GM23338 (cell line): ENCODE data around the gene REEP1. TPM values are rescaled to one million over a fixed set of nuclear protein-coding genes. Genes with fewer than 3 reads are reported as not detected.

Experiments
- ATAC-seq: fragments of 200-7000 bp; cut with Tn5 transposase; 3 replicates; pipeline ENCODE4 v1.9.1; 2020
- DNase-seq: peaks from one replicate; pipeline ENCODE4 v3.0.0-alpha.2; 2015; ENCODE audit warnings: low spot score
- H2AFZ ChIP-seq: fragments of 200-600 bp; sonication (generic); 2 replicates; pipeline ENCODE4 v1.8.0; 2016; ENCODE audit warnings: antibody characterized with exemption, mild to moderate bottlenecking, moderate library complexity
- H3F3A ChIP-seq: fragments of 200-600 bp; sonication (generic); replicated peaks from 2 replicates; pipeline ENCODE4 v1.8.0; 2017; ENCODE audit warnings: antibody characterized with exemption, mixed run types, low read depth
- H3K27ac ChIP-seq: fragments of 200-600 bp; sonication (generic); 2 replicates; pipeline ENCODE4 v1.6.1; 2016; ENCODE audit warnings: low read depth
- H3K27me3 ChIP-seq: fragments of 200-600 bp; sonication (generic); 2 replicates; pipeline ENCODE4 v1.8.0; 2016; ENCODE audit warnings: mild to moderate bottlenecking, mixed run types, moderate library complexity; ENCODE audit not compliant: insufficient read depth
- H3K36me3 ChIP-seq: fragments of 200-600 bp; sonication (generic); 2 replicates; pipeline ENCODE4 v1.8.0; 2016; ENCODE audit warnings: mild to moderate bottlenecking; ENCODE audit not compliant: insufficient read depth
- H3K4me1 ChIP-seq: fragments of 200-600 bp; sonication (generic); 2 replicates; pipeline ENCODE4 v1.8.0; 2016; ENCODE audit warnings: mild to moderate bottlenecking, moderate library complexity; ENCODE audit not compliant: insufficient read depth
- H3K4me2 ChIP-seq: fragments of 200-600 bp; sonication (generic); 2 replicates; pipeline ENCODE4 v1.7.1; 2017; ENCODE audit warnings: mixed run types
- H3K4me3 ChIP-seq: fragments of 200-600 bp; sonication (generic); 2 replicates; pipeline ENCODE4 v1.6.1; 2016; ENCODE audit warnings: mixed run types
- H3K79me2 ChIP-seq: fragments of 200-600 bp; sonication (generic); replicated peaks from 2 replicates; pipeline ENCODE4 v1.8.0; 2017; ENCODE audit warnings: mild to moderate bottlenecking; ENCODE audit not compliant: insufficient read depth
- H3K9me2 ChIP-seq: fragments of 200-600 bp; sonication (generic); 2 replicates; pipeline ENCODE4 v1.8.0; 2017; ENCODE audit not compliant: insufficient read depth
- H4K20me1 ChIP-seq: fragments of 200-600 bp; sonication (generic); replicated peaks from 2 replicates; pipeline ENCODE4 v1.8.0; 2017; ENCODE audit warnings: mild to moderate bottlenecking; ENCODE audit not compliant: insufficient read depth
- H3K27ac Mint-ChIP-seq: 2 replicates; pipeline ENCODE4 v1.8.0; 2020; ENCODE audit warnings: inconsistent platforms, mild to moderate bottlenecking, moderate library complexity, mixed read lengths
- H3K27me3 Mint-ChIP-seq: 3 replicates; pipeline ENCODE4 v1.8.0; 2022; ENCODE audit warnings: low read depth, mild to moderate bottlenecking, moderate library complexity, mixed read lengths, inconsistent platforms; ENCODE audit not compliant: insufficient read depth, poor library complexity
- H3K36me3 Mint-ChIP-seq: 3 replicates; pipeline ENCODE4 v1.8.0; 2021; ENCODE audit warnings: low read depth, mild to moderate bottlenecking, inconsistent platforms, moderate library complexity, mixed read lengths
- H3K4me1 Mint-ChIP-seq: 3 replicates; pipeline ENCODE4 v1.8.0; 2020; ENCODE audit warnings: mild to moderate bottlenecking, inconsistent platforms, mixed read lengths
- H3K4me3 Mint-ChIP-seq: 3 replicates; pipeline ENCODE4 v1.8.0; 2021; ENCODE audit warnings: moderate library complexity, mild to moderate bottlenecking, inconsistent platforms, mixed read lengths
- H3K9me3 Mint-ChIP-seq: 3 replicates; pipeline ENCODE4 v1.8.0; 2020; ENCODE audit warnings: moderate library complexity, mild to moderate bottlenecking, inconsistent platforms, mixed read lengths
- CREB1 ChIP-seq: fragments of 250-450 bp; sonication (Bioruptor Pico); IDR thresholded peaks from 2 replicates; pipeline ENCODE4 v1.5.0; 2020; ENCODE audit warnings: low read depth, mild to moderate bottlenecking, moderate library complexity
- EZH2 ChIP-seq: fragments of 200-600 bp; sonication (generic); IDR thresholded peaks from one replicate; pipeline ENCODE4 v1.8.0; 2017; ENCODE audit warnings: antibody characterized with exemption, mild to moderate bottlenecking, low read depth; ENCODE audit not compliant: unreplicated experiment
- EZH2phosphoT487 ChIP-seq: fragments of 200-600 bp; sonication (generic); IDR thresholded peaks from one replicate; pipeline ENCODE4 v1.8.1; 2018; ENCODE audit warnings: antibody characterized with exemption; ENCODE audit not compliant: unreplicated experiment
- JUNB ChIP-seq: IDR thresholded peaks from one replicate; pipeline ENCODE4 v1.6.1; 2016; ENCODE audit warnings: antibody characterized with exemption; ENCODE audit not compliant: unreplicated experiment
- POLR2AphosphoS5 ChIP-seq: IDR thresholded peaks from 2 replicates; pipeline ENCODE4 v1.6.1; 2016; ENCODE audit warnings: antibody characterized with exemption, low read depth
- REST ChIP-seq: IDR thresholded peaks from one replicate; pipeline ENCODE4 v1.6.1; 2018; ENCODE audit warnings: antibody characterized with exemption; ENCODE audit not compliant: unreplicated experiment
- STAT1 ChIP-seq: IDR thresholded peaks from one replicate; pipeline ENCODE4 v1.6.1; 2016; ENCODE audit warnings: antibody characterized with exemption; ENCODE audit not compliant: unreplicated experiment
- ZNF331 ChIP-seq: fragments of 250-450 bp; sonication (Bioruptor Pico); IDR thresholded peaks from 2 replicates; pipeline ENCODE4 v1.5.0; 2020; ENCODE audit warnings: low read depth, mild to moderate bottlenecking, moderate library complexity
- polyA plus RNA-seq: library from polyadenylated mRNA; unstranded; fragments of >200 nt; fragmentation: Nextera tagmentation; extraction: Ambion mirVana; gene quantifications from 2 replicates; pipeline ENCODE4 v1.2.1, GENCODE V29; 2016
- total RNA-seq: library from RNA; depleted of rRNA; stranded (reverse); fragments of >200 nt; shearing (Covaris generic); gene quantifications from 2 replicates; pipeline ENCODE4 v1.2.3, GENCODE V29; 2014
- TF ChIP-seq, protein P1 (sequence below): fragments of 250-450 bp; sonication (Bioruptor Pico); IDR thresholded peaks from 2 replicates; pipeline ENCODE4 v1.5.0; 2020; ENCODE audit warnings: mild to moderate bottlenecking, moderate library complexity
- TF ChIP-seq, protein P2 (sequence below), 2 experiments: fragments of 200-600 bp in 1 of 2; sonication (generic) in 1 of 2; conservative IDR thresholded peaks; 2 replicates each; pipeline versions ENCODE4 v1.5.1 to v1.6.1; 2016 to 2017; ENCODE audit warnings: antibody characterized with exemption in 2 of 2, low read depth in 2 of 2, mild to moderate bottlenecking in 2 of 2, moderate library complexity in 1 of 2

Gene REEP1
- total and polyA plus RNA-seq, 2 experiments from 2014 or later = 1.6 to 1.8 TPM

GRCh38 chr2:86371527-86371926 is 34.1 kb upstream of the REEP1 start:
- Histone ChIP-seq H2AFZ (no peak overlapping the region), H3K79me2 (no peaks in the 10 kb centered on the region), H3F3A (no peaks in the 10 kb centered on the region), H3K4me2 (no peak overlapping the region), H3K4me1 (no peaks in the 10 kb centered on the region), H3K27me3 (no peaks in the 10 kb centered on the region), H3K36me3 (no peaks in the 10 kb centered on the region), H3K4me3 (no peak overlapping the region), H3K27ac (no peak overlapping the region), H4K20me1 (no peaks in the 10 kb centered on the region), H3K9me2 (peaks cover 3% of the 10 kb centered on the region; the same call in 1 of the 2 replicates)
- Mint-ChIP-seq H3K27me3 (peaks cover 5% of the 10 kb centered on the region), H3K4me3 (no peak overlapping the region), H3K36me3 (no peaks in the 10 kb centered on the region), H3K9me3 (peaks cover 7% of the 10 kb centered on the region), H3K27ac (no peak overlapping the region), H3K4me1 (peaks cover 3% of the 10 kb centered on the region)
- ATAC-seq (no peak), DNase-seq (no peak)
- TF ChIP-seq ZNF331 (CRISPR knock-in tag) (no peak), STAT1 (no peak), EZH2phosphoT487 (no peak), CREB1 (no peak), JUNB (no peak), REST (no peak), POLR2AphosphoS5 (no peak), EZH2 (no peak)
- TF ChIP-seq, protein P1, sequence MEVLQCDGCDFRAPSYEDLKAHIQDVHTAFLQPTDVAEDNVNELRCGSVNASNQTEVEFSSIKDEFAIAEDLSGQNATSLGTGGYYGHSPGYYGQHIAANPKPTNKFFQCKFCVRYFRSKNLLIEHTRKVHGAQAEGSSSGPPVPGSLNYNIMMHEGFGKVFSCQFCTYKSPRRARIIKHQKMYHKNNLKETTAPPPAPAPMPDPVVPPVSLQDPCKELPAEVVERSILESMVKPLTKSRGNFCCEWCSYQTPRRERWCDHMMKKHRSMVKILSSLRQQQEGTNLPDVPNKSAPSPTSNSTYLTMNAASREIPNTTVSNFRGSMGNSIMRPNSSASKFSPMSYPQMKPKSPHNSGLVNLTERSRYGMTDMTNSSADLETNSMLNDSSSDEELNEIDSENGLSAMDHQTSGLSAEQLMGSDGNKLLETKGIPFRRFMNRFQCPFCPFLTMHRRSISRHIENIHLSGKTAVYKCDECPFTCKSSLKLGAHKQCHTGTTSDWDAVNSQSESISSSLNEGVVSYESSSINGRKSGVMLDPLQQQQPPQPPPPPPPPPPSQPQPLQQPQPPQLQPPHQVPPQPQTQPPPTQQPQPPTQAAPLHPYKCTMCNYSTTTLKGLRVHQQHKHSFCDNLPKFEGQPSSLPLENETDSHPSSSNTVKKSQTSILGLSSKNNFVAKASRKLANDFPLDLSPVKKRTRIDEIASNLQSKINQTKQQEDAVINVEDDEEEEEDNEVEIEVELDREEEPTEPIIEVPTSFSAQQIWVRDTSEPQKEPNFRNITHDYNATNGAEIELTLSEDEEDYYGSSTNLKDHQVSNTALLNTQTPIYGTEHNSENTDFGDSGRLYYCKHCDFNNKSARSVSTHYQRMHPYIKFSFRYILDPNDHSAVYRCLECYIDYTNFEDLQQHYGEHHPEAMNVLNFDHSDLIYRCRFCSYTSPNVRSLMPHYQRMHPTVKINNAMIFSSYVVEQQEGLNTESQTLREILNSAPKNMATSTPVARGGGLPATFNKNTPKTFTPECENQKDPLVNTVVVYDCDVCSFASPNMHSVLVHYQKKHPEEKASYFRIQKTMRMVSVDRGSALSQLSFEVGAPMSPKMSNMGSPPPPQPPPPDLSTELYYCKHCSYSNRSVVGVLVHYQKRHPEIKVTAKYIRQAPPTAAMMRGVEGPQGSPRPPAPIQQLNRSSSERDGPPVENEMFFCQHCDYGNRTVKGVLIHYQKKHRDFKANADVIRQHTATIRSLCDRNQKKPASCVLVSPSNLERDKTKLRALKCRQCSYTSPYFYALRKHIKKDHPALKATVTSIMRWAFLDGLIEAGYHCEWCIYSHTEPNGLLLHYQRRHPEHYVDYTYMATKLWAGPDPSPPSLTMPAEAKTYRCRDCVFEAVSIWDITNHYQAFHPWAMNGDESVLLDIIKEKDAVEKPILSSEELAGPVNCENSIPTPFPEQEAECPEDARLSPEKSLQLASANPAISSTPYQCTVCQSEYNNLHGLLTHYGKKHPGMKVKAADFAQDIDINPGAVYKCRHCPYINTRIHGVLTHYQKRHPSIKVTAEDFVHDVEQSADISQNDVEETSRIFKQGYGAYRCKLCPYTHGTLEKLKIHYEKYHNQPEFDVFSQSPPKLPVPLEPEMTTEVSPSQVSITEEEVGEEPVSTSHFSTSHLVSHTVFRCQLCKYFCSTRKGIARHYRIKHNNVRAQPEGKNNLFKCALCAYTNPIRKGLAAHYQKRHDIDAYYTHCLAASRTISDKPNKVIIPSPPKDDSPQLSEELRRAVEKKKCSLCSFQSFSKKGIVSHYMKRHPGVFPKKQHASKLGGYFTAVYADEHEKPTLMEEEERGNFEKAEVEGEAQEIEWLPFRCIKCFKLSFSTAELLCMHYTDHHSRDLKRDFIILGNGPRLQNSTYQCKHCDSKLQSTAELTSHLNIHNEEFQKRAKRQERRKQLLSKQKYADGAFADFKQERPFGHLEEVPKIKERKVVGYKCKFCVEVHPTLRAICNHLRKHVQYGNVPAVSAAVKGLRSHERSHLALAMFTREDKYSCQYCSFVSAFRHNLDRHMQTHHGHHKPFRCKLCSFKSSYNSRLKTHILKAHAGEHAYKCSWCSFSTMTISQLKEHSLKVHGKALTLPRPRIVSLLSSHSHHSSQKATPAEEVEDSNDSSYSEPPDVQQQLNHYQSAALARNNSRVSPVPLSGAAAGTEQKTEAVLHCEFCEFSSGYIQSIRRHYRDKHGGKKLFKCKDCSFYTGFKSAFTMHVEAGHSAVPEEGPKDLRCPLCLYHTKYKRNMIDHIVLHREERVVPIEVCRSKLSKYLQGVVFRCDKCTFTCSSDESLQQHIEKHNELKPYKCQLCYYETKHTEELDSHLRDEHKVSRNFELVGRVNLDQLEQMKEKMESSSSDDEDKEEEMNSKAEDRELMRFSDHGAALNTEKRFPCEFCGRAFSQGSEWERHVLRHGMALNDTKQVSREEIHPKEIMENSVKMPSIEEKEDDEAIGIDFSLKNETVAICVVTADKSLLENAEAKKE = no peak
- TF ChIP-seq, protein P2, sequence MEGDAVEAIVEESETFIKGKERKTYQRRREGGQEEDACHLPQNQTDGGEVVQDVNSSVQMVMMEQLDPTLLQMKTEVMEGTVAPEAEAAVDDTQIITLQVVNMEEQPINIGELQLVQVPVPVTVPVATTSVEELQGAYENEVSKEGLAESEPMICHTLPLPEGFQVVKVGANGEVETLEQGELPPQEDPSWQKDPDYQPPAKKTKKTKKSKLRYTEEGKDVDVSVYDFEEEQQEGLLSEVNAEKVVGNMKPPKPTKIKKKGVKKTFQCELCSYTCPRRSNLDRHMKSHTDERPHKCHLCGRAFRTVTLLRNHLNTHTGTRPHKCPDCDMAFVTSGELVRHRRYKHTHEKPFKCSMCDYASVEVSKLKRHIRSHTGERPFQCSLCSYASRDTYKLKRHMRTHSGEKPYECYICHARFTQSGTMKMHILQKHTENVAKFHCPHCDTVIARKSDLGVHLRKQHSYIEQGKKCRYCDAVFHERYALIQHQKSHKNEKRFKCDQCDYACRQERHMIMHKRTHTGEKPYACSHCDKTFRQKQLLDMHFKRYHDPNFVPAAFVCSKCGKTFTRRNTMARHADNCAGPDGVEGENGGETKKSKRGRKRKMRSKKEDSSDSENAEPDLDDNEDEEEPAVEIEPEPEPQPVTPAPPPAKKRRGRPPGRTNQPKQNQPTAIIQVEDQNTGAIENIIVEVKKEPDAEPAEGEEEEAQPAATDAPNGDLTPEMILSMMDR (conservative IDR thresholded peaks at IDR 0.05; ENCODE audit: low read depth in 2 of 2) = no peak
